HL-60 (cell line): ENCODE results near the gene SLC8B1.
A peak's percentile ranks its signal among the peaks of the same experiment; 100 is the strongest.

ENCODE experiments used
- DNase-seq, 2 experiments: peaks; one replicate each; pipeline ENCODE4 v3.0.0-alpha.2; 2010 to 2020; ENCODE audit warnings: low read depth in 1 of 2, low spot score in 1 of 2
- H3K27ac ChIP-seq: fragments of 250-450 bp; sonication (Bioruptor Pico); replicated peaks from 2 replicates; pipeline ENCODE4 v1.5.1; 2020; ENCODE audit warnings: mild to moderate bottlenecking, moderate library complexity
- H3K27me3 ChIP-seq: fragments of 250-450 bp; sonication (Bioruptor Pico); 2 replicates; pipeline ENCODE4 v1.5.1; 2021; ENCODE audit warnings: mild to moderate bottlenecking, moderate library complexity; ENCODE audit not compliant: insufficient read depth, poor library complexity, severe bottlenecking
- H3K4me3 ChIP-seq: replicated peaks from 2 replicates; pipeline ENCODE4 v1.5.1; 2011; ENCODE audit warnings: mild to moderate bottlenecking, control low read depth, low read length; ENCODE audit not compliant: insufficient read depth
- CTCF ChIP-seq: IDR thresholded peaks from one replicate; pipeline ENCODE4 v1.5.1; 2011; ENCODE audit warnings: low read length, control low read depth, inconsistent platforms; ENCODE audit not compliant: insufficient read depth
- GABPA ChIP-seq: IDR thresholded peaks from 2 replicates; pipeline ENCODE4 v1.6.1; 2012; ENCODE audit warnings: low read depth
- POLR2AphosphoS5 ChIP-seq: IDR thresholded peaks from 2 replicates; pipeline ENCODE4 v1.6.1; 2012; ENCODE audit warnings: low read depth
- REST ChIP-seq: IDR thresholded peaks from 2 replicates; pipeline ENCODE4 v1.6.1; 2012; ENCODE audit warnings: low read depth; ENCODE audit not compliant: insufficient replicate concordance
- SPI1 ChIP-seq: IDR thresholded peaks from 2 replicates; pipeline ENCODE4 v1.6.1; 2012; ENCODE audit warnings: low read depth, mild to moderate bottlenecking, borderline replicate concordance

Gene SLC8B1

GRCh38 chr12:113325916-113326315 is 9.0 kb downstream of the SLC8B1 start:
- H3K4me3 ChIP-seq = no peak overlapping the region

GRCh38 chr12:113322343-113322742 is 12.6 kb downstream of the SLC8B1 start:
- no peaks in the 10 kb centered on the region for H3K27me3 ChIP-seq
- no peak overlapping the region for H3K4me3 ChIP-seq
- no peak overlapping the region for H3K27ac ChIP-seq
- peak in 1 of 2 experiments; percentile 56 for DNase-seq
- TF ChIP-seq POLR2AphosphoS5 = no peak
- TF ChIP-seq SPI1 = no peak
- TF ChIP-seq GABPA = no peak
- TF ChIP-seq CTCF = no peak
- no peak for TF ChIP-seq REST

More at GRCh38 chr12:113325916-113326315, 9.0 kb downstream of the SLC8B1 start:
- TF ChIP-seq GABPA = no peak
- TF ChIP-seq CTCF = no peak
- no peak for TF ChIP-seq POLR2AphosphoS5
- no peak for TF ChIP-seq REST
- TF ChIP-seq SPI1 = no peak
- no peak for DNase-seq
- no peak overlapping the region for H3K27ac ChIP-seq
- no peaks in the 10 kb centered on the region for H3K27me3 ChIP-seq

- no peak overlapping the region for H3K4me3 ChIP-seq
- H3K27me3 ChIP-seq = no peaks in the 10 kb centered on the region
- H3K27ac ChIP-seq = no peak overlapping the region
- no peak for TF ChIP-seq SPI1
- TF ChIP-seq CTCF = no peak
- no peak for TF ChIP-seq REST
- TF ChIP-seq GABPA = no peak
- no peak for TF ChIP-seq POLR2AphosphoS5
- DNase-seq = no peak
These were observed 14.5 kb downstream of the SLC8B1 start for GRCh38 chr12:113320401-113320800.
